NCI-H2227 (cell line): Measurements from ENCODE around the gene GALNT6.
"Not testable (repeated sequence)": the region's sequence is repeated elsewhere in the genome, so short reads cannot be mapped to it uniquely, and the experiment has no call there.

ENCODE experiments used
- DNase-seq: peaks from one replicate; lab custom pipeline; 2025; ENCODE audit not compliant: unreplicated experiment; lab: John Stamatoyannopoulos, UW

The GALNT6 gene

GRCh38 chr12:51358496-51358895 lies 32.7 kb downstream of the GALNT6 start:
- no peak for DNase-seq

GRCh38 chr12:51357374-51358047 lies 33.7 kb downstream of the GALNT6 start:
- no peak for DNase-seq

GRCh38 chr12:51351913-51352532 lies 39.2 kb downstream of the GALNT6 start:
- peak; percentile 10 for DNase-seq

GRCh38 chr12:51349026-51349425 lies 42.2 kb downstream of the GALNT6 start:
- DNase-seq, result no peak

- DNase-seq, result no peak
Measured at GRCh38 chr12:51348116-51348515, 43.1 kb downstream of the GALNT6 start.

GRCh38 chr12:51346581-51346980 lies 44.6 kb downstream of the GALNT6 start, which contains the start of gene CELA1:
Gene CELA1 (minus strand): TSS chr12:51346679. CDS start chr12:51346638, 41 bp downstream.
- no peak for DNase-seq

- DNase-seq, result no peak
Measured at GRCh38 chr12:51345681-51346080, 45.5 kb downstream of the GALNT6 start.

GRCh38 chr12:51343201-51343600 lies 48.0 kb downstream of the GALNT6 start:
- DNase-seq, result no peak

GRCh38 chr12:51342416-51342815 lies 48.8 kb downstream of the GALNT6 start:
- DNase-seq, result no peak

- DNase-seq, result peak; percentile 76
Measured at GRCh38 chr12:51341251-51342007, 49.8 kb downstream of the GALNT6 start.

GRCh38 chr12:51339750-51340149 lies 51.5 kb downstream of the GALNT6 start:
- no peak for DNase-seq

GRCh38 chr12:51337336-51337735 lies 53.9 kb downstream of the GALNT6 start:
- DNase-seq, result not testable (repeated sequence)

GRCh38 chr12:51335931-51336330 lies 55.3 kb downstream of the GALNT6 start:
- no peak for DNase-seq

- DNase-seq, result no peak
Measured at GRCh38 chr12:51334764-51335163, 56.4 kb downstream of the GALNT6 start.

- no peak for DNase-seq
Measured at GRCh38 chr12:51333536-51333935, 57.7 kb downstream of the GALNT6 start.

GRCh38 chr12:51330186-51330585 lies 61.0 kb downstream of the GALNT6 start:
- no peak for DNase-seq

GRCh38 chr12:51329742-51330141 lies 61.5 kb downstream of the GALNT6 start:
- DNase-seq, result no peak

- DNase-seq, result no peak
Measured at GRCh38 chr12:51328587-51328986, 62.6 kb downstream of the GALNT6 start.

- DNase-seq, result no peak
Measured at GRCh38 chr12:51326698-51327439, 64.3 kb downstream of the GALNT6 start.

- DNase-seq, result no peak
Measured at GRCh38 chr12:51324953-51325352, 66.3 kb downstream of the GALNT6 start.
